Mesodermal cell (in vitro differentiated cells): Measurements from ENCODE around the gene PREB.

Source experiments
- H3K27ac ChIP-seq: 2 replicates; pipeline ENCODE4 v1.7.0; 2013; ENCODE audit warnings: mild to moderate bottlenecking, low read depth, low read length, moderate library complexity; ENCODE audit not compliant: severe bottlenecking
- H3K36me3 ChIP-seq: 2 replicates; pipeline ENCODE4 v1.7.1; 2013; ENCODE audit warnings: mild to moderate bottlenecking, low read length, moderate library complexity; ENCODE audit not compliant: control insufficient read depth, insufficient read depth
- H3K4me1 ChIP-seq: one replicate; pipeline ENCODE4 v1.7.1; 2013; ENCODE audit warnings: mild to moderate bottlenecking, low read length; ENCODE audit not compliant: insufficient read depth, control insufficient read depth, poor library complexity, severe bottlenecking
- H3K4me3 ChIP-seq: 2 replicates; pipeline ENCODE4 v1.7.0; 2013; ENCODE audit warnings: low read length, control low read depth, mild to moderate bottlenecking; ENCODE audit not compliant: insufficient read depth, poor library complexity, severe bottlenecking; ENCODE audit errors: extremely low read depth
- H3K9me3 ChIP-seq: 2 replicates; pipeline ENCODE4 v1.7.1; 2013; ENCODE audit warnings: mild to moderate bottlenecking, low read length, moderate library complexity; ENCODE audit not compliant: control insufficient read depth
- WGBS, 2 experiments: methylation state at CpG; one replicate each; pipeline ENCODE4 v1.1.5; 2013; ENCODE audit warnings: missing lambda C conversion rate in 2 of 2; ENCODE audit not compliant: insufficient coverage in 2 of 2; 5-methylcytosine and 5-hydroxymethylcytosine counted together

The PREB gene

GRCh38 chr2:27085673-27086089 is 48.8 kb downstream of the PREB start:
- peak overlapping the region; percentile 66 for H3K4me3 ChIP-seq
- peaks cover 11% of the 10 kb centered on the region for H3K4me1 ChIP-seq
- peak overlapping the region; percentile 81 for H3K27ac ChIP-seq
- no peaks in the 10 kb centered on the region for H3K9me3 ChIP-seq
- H3K36me3 ChIP-seq, result no peaks in the 10 kb centered on the region
- 2 to 6% methylated on average over 32 to 38 of the region's 38 CpGs for WGBS, 2 experiments

DNA sequence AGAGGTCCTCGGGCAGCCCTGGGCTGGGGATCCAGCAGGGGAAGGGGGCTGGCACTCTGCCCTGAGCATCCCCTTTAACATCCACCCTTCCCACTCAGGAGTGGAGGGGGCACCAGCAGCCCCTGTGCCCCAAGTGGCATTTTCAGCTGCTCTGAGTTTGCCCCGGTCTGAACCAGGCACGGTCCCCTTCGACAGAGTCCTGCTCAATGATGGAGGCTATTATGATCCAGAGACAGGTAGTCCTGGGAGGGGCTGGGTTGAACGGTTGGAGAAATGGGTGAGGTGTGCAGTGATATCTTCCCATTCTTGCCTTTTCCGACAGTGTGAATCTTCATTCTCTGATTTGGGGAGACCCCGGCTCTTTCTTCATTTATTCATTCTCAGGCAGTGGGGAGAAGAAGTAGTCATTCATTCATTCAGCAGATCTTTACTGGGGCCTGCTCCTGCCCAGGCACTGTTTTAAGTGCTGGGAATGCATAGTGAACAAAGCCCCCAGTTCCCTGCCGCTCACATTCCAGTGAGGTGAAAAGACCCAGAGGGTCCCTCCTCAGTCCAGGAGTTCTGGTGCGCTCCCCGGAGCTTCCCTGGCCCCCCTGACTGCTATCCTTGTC is 49.3 kb downstream of the PREB start:
- Histone ChIP-seq H3K36me3 (no peaks in the 10 kb centered on the region), H3K4me1 (peaks cover 11% of the 10 kb centered on the region), H3K9me3 (no peaks in the 10 kb centered on the region), H3K27ac (no peak overlapping the region), H3K4me3 (peak overlapping the region; percentile 66)
- 53 to 55% methylated on average over 5 to 7 of the region's 10 CpGs for WGBS, 2 experiments

GRCh38 chr2:27084297-27085061 is 50.0 kb downstream of the PREB start:
- WGBS, 2 experiments, result 92% methylated on average over 3 to 4 of the region's 6 CpGs
- Histone ChIP-seq H3K4me1 (peaks cover 11% of the 10 kb centered on the region), H3K4me3 (no peak overlapping the region), H3K27ac (no peak overlapping the region), H3K36me3 (no peaks in the 10 kb centered on the region), H3K9me3 (no peaks in the 10 kb centered on the region)

DNA sequence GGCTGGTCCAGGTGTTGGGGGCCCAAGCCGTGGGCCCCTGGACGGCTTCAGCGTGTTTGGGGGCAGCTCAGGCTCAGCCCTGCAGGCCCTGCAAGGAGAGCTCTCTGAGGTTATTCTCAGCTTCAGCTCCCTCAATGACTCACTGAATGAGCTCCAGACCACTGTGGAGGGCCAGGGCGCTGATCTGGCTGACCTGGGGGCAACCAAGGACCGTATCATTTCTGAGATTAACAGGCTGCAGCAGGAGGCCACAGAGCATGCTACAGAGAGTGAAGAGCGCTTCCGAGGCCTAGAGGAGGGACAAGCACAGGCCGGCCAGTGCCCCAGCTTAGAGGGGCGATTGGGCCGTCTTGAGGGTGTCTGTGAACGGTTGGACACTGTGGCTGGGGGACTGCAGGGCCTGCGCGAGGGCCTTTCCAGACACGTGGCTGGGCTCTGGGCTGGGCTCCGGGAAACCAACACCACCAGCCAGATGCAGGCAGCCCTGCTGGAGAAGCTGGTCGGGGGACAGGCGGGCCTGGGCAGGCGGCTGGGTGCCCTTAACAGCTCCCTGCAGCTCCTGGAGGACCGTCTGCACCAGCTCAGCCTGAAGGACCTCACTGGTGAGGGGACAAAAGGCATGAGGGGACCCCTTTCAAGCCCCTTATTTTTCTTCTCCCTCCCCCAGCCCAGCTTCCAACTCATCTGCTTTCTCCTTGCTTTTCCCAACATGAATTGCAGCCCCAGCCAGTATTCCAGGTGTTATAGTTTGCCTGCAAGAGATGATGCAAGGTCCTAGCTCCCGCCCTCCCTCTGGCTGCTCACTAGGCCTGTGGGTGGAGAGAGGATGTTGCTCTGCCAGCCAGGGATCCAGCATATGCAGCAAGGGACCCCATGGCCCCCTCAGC is 50.8 kb downstream of the PREB start:
- WGBS, 2 experiments, result 94 to 96% methylated on average over 11 to 20 of the region's 20 CpGs
- Histone ChIP-seq H3K9me3 (no peaks in the 10 kb centered on the region), H3K4me3 (no peak overlapping the region), H3K27ac (no peak overlapping the region), H3K4me1 (peaks cover 11% of the 10 kb centered on the region), H3K36me3 (no peaks in the 10 kb centered on the region)

GRCh38 chr2:27082773-27083409 is 51.5 kb downstream of the PREB start:
- WGBS, 2 experiments, result 93 to 95% methylated on average over 21 to 27 of the region's 27 CpGs
- Histone ChIP-seq H3K4me3 (no peak overlapping the region), H3K27ac (no peak overlapping the region), H3K36me3 (no peaks in the 10 kb centered on the region), H3K9me3 (no peaks in the 10 kb centered on the region), H3K4me1 (peaks cover 11% of the 10 kb centered on the region)

DNA sequence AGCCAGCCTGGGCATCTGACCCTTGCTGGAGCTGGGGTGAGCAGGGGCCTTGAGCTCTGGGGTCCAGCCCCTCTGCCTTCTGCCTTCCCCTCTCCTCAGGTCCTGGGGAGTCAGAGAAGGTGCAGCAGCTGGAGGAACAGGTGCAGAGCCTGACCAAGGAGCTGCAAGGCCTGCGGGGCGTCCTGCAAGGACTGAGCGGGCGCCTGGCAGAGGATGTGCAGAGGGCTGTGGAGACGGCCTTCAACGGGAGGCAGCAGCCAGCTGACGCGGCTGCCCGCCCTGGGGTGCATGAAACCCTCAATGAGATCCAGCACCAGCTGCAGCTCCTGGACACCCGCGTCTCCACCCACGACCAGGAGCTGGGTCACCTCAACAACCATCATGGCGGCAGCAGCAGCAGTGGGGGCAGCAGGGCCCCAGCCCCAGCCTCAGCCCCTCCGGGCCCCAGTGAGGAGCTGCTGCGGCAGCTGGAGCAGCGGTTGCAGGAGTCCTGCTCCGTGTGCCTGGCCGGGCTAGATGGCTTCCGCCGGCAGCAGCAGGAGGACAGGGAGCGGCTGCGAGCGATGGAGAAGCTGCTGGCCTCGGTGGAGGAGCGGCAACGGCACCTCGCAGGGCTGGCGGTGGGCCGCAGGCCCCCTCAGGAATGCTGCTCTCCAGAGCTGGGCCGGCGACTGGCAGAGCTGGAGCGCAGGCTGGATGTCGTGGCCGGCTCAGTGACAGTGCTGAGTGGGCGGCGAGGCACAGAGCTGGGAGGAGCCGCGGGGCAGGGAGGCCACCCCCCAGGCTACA is 52.3 kb downstream of the PREB start:
- Histone ChIP-seq H3K36me3 (no peaks in the 10 kb centered on the region), H3K4me1 (peaks cover 11% of the 10 kb centered on the region), H3K4me3 (no peak overlapping the region), H3K9me3 (no peaks in the 10 kb centered on the region), H3K27ac (no peak overlapping the region)
- 94 to 98% methylated on average over 28 to 38 of the region's 38 CpGs for WGBS, 2 experiments
